Stimulated activated CD4-positive, alpha-beta T cell treated with anti-CD3 and anti-CD28 coated beads, Interleukin-4, amount 100 ng/mL, for 24 hours (primary cell): ENCODE data around the gene KIAA1210.

Experiments
- DNase-seq: peaks from one replicate; pipeline ENCODE4 v3.0.0-alpha.2; 2020

The KIAA1210 gene

DNA sequence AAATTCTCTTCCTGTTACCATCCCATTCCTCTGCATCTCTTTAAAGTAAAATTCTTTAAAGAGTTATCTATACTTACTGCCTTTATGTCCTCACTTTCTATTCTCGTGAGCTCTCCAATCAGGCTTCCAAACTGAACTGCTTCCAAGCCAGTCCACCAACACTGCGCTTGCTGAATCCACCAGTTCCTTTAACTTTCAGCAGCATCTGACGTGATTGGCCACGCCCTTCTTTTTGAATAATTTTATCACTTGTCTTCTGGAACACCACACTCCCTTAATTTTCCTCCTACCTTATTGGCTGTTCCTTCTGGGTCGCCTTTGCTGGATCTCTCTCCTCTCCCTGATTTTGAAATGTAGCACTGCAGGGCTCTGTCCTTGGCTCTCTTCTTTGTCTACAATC is at the start of gene KIAA1210:
TSS of gene KIAA1210 (minus strand) at position 163 of the 400 bp plus-strand sequence. CDS start 4,170 bp downstream, outside the sequence.
- DNase-seq = no peak

DNA sequence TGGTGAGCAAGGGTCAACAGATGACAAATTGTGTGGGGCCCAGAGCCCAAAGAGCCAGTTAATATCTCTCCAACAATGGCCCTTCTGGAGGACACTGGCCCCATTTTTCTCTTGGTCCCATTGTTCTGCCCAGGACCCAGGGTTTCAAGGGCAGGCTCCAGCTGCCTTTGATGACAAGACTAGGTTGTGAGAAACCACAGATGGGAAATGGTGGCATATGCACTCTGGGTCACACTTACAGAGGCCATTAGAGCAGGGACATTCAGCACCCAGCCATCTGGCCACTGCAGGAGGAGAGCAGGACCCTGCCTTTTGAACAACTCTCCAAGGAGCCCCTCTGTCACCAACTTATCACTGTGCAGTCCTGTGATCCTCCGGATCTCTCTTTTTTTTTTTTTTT is 49.7 kb upstream of the KIAA1210 start:
- DNase-seq = no peak

DNA sequence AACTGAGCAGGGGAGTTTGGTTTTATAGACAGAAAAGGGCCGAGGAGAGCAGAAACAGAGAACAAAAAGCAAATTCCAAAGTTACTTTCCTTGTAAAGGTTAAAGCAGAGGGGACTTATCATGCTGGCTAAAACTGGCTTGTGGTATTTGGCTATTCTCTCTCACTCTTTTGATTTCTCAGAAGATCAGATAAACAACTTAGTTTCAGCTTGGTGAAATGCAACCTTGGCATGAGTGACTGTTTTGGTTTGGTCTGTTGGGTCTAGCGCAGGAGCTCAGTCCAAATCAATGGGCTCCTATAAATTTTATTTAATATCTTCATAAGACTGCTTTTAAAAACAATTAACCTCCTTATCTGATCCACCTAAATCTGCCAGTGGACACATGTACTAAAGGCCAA is 47.3 kb upstream of the KIAA1210 start:
- DNase-seq = no peak

DNA sequence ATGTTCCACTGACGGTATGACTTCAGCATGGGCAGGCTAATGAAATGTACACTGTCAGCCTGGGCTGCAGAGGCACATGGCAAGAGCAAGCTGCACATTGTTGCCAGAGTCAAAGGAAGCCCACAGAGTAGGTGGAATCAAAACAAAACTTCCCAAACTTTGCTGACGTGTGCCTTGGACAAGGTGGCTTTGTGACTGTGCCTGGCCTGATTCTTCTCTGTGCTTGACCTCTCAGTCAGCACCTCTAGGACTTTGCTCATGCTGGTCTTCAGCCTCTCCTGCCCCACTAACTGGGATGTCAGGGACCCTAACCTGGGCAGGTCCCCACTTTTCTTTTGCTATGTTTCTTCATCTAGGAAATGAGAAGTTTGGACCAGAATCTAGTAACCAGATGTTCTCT is 40.5 kb upstream of the KIAA1210 start:
- DNase-seq = no peak

DNA sequence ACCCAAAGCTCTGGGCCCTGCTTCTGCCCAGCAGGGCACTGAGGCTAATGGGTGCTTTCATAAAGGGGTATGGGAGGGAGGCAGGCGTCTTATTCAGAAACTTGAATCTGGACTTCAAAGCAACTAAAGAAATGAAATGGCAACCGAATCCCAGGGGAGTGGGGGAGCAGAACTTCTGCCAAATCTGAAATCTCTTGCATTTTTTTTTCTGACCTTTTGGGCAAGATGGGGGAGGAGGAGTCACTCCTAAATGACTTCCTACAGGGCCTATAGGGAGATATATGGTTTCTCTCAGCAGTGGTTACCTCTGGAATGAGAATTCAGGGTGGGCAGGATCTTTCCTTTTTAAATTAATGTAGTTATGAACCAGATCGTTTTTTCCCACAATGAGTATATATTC is 30.6 kb upstream of the KIAA1210 start:
- no peak for DNase-seq

DNA sequence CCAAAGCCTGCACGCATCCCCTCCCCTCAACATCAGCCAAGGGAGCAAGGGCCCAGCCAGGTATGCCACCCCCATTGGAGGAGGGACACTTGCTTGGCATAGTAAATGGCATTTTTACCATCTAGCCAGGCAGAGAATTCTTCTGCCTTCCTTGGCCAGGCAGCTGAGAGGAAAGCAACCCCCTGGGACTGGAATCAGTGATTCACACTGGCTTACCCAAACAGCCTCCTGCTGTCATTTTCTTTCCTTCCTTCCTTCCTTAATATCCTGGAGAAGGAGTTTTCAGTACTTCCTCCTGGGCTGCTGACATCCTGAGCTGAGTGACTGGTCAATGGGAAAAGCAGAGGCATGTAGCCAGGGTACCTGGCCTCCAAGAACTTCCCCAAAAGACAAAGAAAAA is 28.6 kb upstream of the KIAA1210 start:
- no peak for DNase-seq

DNA sequence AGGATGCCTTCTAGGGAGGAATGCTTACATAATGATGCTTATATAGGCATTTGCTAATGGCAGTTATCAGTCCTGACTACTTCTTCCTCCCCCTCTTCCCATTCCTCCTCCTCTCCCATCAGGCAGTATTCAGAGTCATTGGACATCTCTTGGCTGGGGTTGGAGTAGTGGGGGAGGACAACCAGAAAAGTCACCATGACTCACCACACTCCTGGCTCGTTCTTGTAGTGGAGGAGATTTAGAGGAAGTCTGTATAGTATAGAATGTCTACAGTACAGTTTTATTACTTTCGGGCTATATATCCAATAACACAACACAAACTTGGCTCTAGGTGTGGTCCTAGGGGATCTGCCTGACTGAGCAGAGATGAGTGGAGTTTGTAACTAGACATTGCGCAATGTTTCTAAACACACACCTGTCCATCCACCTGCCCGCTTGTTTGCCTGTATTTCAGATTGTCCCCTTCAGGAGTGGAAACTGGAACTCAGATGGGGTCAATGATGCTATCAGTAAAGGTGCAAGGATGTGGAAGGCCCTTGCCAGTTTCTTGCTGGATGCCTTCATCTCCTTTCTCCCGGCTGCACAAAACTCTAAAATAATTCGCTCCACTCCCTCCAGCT is 27.9 kb upstream of the KIAA1210 start:
- DNase-seq = no peak

DNA sequence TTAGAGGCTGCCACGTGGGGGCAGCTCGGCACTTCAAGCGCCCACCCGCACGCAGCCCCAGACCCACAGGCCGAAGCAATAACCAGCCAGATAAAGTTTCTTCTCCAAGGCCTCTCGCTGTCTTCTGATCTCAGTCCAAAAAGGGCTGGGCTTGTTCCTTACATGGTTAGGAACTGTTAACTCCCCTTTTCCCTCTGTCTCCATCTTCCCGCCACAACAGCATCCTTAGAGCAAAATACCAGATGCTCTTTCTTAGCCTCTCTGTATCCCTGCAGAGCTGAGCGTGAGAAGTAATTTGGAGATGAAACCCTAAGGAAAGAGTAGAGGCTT is 23.4 kb upstream of the KIAA1210 start:
- no peak for DNase-seq

DNA sequence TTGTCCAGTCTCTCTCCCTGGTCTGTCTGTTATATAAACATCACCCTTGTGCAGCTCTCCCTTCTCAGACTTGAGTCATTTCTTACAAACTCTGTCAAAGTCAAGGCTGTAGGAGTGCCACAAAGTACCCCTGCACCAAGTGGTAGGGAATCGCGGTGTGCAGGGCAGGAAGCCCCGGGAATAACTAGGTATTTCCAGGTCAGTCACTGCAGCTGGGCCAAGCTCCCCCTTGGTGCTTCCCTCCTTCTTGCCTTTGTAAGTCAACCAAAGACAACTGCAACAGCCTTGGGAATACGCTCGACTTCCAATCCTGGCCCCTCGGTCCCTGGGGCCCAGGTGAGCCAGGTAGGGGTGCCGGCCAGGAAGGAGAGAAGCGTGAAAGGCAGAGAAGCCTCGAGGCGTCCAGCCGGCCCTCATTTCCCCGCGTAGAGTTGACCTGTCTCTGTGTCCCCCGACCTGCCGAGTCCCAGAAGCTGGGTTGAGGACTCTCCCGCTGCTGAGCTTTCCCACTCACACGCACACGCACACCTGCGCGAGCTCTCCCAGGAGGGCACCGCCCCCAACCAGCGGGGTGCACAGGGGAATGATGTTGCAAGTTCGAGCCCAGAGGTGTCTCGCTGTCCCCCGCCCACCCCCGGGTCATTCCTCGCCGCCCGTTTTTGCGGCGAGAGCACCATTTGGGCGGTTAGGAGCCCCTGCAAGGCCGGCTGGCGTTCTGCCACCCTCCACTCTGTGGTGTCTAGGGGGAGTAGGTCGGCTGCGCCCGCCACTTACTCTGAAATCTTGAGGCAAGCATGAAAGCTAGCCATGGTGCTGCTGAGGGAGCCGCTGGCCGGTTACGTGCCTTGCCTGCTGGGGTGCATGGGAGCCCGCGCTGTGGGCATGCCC is 22.8 kb upstream of the KIAA1210 start:
- DNase-seq = no peak

DNA sequence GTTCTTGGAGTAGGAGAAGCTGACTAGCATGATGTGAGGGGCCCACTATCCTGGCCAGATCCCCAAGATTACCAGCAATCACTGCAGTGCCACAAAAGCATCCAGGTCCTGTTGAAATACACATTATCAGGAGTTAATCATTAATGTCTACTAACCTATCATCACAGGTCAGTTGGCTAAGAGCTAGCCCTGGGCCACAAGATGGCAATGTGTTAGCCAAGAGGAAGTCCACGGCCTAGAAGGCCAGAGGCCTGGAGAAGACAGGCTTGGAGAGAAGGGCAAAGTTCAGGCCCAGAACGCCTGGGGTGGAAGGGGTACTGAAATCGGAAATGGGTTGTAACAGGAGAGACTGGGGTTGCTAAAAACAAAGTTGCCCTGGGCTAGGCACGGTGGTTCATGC is 19.9 kb upstream of the KIAA1210 start:
- no peak for DNase-seq

DNA sequence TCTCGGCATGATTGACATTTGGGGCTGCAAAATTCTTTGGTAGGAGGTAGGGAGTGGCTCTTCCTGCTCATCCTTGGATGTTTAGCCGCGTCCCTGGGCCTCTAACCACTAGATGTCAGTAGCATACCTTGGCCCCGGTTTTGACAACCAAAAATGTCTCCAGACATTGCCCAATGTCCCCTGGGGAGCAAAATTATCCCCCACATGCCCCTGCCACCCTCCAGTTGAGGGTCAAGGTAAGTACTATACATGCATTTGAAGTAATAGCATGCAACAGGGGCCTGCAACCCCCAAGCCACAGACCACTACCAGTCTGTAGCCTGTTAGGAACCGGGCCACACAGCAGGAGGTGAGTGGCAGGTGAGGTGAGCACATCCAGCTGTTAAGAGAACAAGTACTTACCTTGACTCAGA is 17.6 kb upstream of the KIAA1210 start:
- no peak for DNase-seq

DNA sequence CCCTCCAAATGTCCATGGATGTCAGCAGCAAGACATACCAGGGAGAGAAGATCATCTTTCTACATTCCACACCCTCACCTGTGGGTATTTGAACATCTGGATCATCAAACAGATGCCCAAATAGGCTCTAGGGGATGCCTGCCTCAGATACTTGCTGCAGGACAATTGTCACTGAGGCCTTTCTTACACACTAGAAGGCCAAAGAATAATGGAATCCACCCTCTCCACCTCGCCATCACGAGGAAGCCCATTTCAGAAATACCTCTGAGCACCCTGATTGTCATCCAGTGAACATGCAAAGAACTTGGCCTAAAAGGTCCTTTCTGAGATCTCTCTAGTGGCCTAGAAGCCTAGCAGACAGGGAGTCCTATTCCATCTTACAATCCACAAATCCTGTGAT is 6.9 kb upstream of the KIAA1210 start:
- DNase-seq = no peak

DNA sequence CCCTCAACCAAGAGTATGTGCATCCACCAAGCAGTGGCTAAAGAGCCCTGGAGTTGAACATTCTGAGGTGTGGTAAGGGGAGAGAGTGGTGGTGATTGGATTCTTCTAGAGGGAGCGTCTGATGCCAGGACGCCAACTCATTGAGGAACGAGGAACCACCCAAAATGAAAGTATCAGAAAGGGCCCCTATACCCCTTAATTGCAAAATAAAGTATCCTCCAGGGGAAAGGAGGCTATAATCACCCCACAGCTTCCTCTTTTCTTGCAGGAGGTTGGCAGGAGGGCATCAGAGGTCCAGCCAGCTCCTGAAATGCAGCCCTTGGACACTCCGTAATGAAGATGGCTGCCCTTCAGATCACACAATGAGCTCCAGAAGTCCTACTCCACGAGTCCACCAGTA is 5.3 kb upstream of the KIAA1210 start:
- DNase-seq = no peak

DNA sequence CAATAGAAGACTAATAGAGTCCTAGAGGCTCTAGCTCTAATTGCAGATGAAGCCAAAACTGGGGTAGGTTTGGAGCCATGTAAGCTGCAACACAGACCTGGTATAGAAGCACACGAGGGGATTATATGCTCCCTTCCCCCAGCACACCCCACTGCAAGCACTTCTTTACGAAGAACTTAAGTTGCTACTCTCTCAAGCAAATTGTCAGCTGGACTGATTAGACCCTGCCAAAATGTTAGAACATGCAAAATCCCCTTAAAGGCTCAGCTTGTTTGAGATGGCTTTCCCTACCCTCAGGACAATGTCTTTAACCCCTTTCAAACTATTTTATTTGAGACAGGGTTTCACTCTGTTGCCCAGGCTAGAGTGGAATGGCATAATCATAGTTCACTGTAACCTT is 4.7 kb upstream of the KIAA1210 start:
- no peak for DNase-seq

DNA sequence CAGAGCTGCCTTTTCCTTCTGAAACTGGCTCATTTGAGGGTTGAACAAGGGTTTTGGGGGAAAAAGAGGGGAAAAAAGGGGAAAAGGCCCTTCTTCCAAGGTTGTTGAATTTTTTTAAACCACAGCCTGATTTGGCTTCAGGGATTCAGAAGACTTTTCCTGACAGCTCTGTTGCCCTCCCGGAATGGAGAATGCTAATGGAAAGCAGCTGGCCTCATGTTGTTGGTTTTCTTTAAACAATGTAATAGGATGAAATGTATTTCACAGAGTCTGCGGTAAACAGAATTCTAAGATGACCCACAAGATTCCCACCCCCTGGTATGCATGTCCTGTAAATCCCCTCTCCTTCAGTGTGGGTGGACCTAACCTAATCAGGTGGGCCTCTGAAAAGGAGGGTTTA is 3.3 kb upstream of the KIAA1210 start:
- no peak for DNase-seq

DNA sequence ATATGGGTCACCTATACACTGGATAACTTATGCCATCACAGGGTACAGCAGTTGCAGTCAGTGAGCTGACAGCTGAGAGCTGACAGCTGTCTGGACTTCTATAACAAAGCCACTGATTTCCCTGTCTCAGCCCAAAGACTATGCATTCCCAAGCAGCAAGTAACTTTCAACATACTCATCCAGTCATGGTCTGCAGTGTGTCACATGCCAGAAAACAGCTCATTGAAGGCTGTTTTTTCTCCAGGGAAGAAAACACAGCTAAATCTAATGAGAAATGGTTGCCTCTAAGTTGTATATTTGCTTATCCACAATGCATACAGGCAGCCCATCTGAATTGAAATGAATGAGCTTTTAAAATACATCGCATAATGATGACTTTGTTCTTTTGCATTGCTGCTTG is 6.3 kb downstream of the KIAA1210 start:
- DNase-seq = no peak

DNA sequence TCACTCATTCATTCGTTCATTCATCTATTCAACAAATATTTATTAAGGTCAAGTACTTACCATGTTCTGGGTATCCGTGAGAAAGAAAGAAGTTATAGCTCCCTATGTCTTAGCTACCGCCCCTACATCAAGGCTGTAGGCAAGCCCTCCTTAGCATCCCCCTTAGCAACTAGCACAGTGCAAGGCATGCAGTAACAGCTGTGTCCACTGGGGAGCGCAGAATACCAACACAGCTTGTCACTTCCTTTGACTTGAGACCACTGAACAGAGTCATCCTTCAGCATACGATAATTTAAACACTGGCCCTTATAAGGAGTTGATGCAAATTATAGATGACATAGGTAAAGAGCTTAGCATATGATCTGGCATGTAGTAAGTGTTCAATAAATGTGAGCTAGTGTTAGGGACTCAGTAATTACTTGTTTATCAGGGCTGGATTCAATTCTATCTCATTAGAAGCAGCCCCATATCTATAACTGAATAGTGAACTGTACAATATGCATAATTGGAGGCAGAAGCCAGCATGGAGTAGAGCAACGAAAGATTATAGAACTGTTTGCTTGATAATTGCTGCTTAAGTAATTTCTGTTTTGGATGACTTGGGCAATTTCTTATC is 8.7 kb downstream of the KIAA1210 start:
- peak; percentile 48 for DNase-seq

DNA sequence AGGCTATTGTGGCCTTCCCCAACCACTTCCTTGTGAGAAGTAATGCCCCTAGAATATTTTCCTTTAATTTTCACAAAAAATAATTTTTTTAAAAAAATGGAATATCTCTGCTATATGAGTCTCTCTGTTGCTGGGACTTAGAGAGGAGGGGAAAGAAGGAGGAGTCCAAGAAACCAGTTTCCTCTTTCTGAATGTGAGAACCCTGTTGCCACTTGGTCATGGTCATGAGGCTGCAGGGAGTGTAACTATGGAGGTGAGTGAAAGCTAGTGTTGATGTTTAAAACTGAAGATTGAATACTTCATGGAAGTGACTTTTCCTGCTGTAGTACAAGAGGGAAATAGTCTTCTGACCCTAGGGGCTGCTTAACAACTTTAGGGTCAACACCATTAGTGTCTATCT is 20.4 kb downstream of the KIAA1210 start:
- no peak for DNase-seq

DNA sequence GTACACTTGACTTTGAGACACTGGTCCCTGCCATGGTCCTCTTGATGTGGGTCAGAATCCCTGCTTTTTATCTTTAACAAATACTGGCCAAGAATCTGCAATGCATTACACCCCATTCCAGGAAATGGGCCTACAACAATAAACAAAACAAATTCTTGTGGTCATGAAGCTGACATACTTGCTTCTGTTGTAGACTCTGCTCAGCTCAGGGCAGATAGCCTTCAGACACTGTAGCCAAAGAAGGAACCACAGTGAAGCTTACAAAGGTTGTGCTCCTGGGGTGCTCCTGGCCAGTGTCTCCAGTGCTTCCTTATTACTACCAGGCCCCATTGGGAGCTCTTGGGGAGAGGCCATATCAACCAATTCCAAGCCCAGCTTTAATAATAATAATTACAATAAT is 21.8 kb downstream of the KIAA1210 start:
- no peak for DNase-seq

DNA sequence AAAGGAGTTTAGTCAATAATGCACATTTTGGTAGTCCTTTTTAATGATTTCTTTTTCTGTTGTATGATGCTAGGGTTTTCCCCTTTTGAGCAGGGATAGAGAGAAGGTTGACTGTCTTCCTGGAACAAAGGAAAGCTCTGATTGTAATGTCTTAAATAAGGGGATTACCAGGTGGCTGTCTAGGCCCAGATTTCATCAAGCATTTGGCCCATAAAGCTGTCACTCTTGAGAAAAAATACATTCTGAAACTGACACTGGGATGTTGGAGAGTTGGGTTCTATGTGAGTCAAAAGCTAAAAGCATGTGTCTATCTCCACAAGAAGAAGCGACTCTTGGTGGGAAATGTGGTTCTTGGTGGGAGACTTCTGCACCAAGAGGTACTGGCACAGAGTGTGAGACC is 26.4 kb downstream of the KIAA1210 start:
- DNase-seq = no peak

DNA sequence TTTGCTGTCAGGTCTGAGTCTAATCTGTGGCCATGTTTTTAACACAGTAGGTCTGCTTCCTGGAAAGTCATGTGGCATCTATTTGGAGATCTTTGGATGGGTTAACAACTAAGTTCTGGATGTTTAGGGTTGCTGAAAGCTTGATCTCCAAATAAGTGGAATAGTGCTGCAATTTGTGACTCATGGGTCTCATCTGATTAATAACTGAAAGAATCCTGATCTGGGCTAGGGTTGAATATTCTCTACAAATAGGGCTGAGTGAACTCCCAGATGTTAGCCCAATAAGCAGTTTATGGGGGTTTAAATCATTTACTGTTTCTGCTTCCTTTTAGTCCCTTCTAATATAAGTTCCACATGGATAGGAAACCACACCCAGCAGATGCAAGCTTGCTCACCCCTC is 31.7 kb downstream of the KIAA1210 start:
- no peak for DNase-seq

DNA sequence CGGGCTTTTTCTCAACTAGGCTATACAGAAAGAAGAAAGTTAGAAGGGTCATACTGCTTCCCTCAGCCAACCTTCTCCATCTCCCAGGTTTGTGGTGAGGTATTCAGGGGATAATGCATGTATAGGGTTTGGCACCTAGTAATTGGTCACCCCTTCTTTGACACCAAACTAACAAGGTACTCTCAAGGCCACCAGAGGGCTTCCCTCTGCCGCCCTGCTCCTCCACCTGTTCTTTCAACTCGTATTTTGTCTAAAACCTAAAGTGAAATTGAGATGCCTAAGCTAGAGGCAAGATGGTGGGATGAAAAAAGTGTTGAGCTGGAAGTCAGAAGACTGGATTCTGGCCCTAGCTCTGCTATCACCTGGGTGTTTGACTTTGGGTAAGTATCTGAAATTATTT is 32.8 kb downstream of the KIAA1210 start:
- no peak for DNase-seq

DNA sequence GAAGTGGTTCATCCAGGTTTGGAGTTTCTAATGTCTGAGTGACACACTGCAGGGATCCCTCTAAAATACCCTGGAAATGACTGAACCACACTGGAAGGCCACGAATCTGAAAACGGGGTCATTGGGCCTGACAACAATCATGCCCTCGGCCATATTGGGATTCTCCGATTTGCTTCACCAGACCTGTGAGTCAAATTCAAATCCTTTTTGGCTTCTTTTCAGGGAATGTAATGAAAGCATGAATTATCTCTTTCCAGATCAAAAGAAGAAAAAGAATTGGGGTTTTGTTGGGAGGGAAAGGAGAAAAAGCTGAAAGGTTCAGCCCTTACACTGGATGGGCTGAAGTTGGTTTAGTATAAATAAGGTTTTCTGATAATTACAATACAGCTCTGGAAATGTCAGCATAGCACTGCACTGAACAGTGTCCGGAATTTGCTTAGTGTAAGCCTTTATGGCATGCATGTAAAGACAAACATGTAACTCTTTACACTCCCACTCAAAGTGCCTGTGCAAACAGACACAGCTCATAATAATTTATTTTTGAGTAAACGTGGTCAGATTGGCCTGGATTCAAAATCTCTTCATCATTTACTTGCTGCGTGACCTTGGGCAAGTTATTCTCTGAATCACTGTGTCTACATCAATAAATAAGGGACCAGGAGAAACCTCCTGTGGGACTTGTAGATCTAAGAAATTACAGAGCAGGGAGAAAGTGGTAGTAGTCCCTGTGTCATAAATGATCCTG is 33.4 kb downstream of the KIAA1210 start:
- no peak for DNase-seq

DNA sequence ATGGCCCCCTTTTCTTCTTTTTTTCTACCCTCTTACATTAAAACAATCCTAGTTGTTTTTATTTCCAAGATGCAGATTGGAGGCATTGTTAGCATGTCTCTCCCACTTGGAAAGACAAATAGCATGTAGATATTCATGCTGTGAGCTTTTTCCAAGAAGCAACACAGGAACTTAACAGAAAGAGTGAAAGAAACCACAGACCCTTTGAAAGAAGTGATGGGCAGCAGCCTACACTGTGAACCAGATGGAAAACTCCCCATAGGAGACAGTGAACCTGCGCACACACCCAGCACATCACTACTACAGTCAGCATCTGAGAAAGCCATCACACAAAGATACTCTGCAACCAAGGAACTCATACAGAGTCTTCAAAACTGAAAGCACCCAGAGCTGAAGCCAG is 37.0 kb downstream of the KIAA1210 start:
- DNase-seq = no peak
